Measurements from ENCODE around the gene RANBP10. TPM values are rescaled to one million over a fixed set of nuclear protein-coding genes. Genes with fewer than 3 reads are reported as not detected.

Gene RANBP10
- total and polyA plus RNA-seq, 5 donors from 2014 or later = 7.3 to 29.4 (median 8.7) TPM

GRCh38 chr16:67773099-67773498 is 33.3 kb downstream of the RANBP10 start:
- Histone ChIP-seq H3K9me3 (ENCODE audit: control insufficient read depth in 2 of 2, low read length in 2 of 2) (no peaks in the 10 kb centered on the region), H3K36me3 (ENCODE audit: control insufficient read depth, insufficient read depth, low read length) (peaks cover 17% of the 10 kb centered on the region), H3K4me1 (ENCODE audit: control insufficient read depth, insufficient read depth, low read length, poor library complexity, severe bottlenecking) (no peaks in the 10 kb centered on the region), H3K27me3 (ENCODE audit: control insufficient read depth, insufficient read depth, low read length) (no peaks in the 10 kb centered on the region), H3K27ac (ENCODE audit: insufficient read depth, low read length, poor library complexity, severe bottlenecking) (no peak overlapping the region), H3K4me3 (ENCODE audit: low read depth, low read length) (no peak overlapping the region)
- ATAC-seq (ENCODE audit: low read depth in 2 of 2) (no peak), DNase-seq (no peak)
- no peaks in the 10 kb centered on the region for H3K9me3 Mint-ChIP-seq
- peaks cover 0 to 16% (median 9%) of the 10 kb centered on the region in 4 donors for H3K4me1 Mint-ChIP-seq
- peaks cover 16% of the 10 kb centered on the region for H3K36me3 Mint-ChIP-seq
- no peaks in the 10 kb centered on the region for H3K27me3 Mint-ChIP-seq
- H3K4me3 Mint-ChIP-seq = no peak overlapping the region
- no peak overlapping the region for H3K27ac Mint-ChIP-seq

GRCh38 chr16:67770346-67770991 is 35.9 kb downstream of the RANBP10 start:
- no peaks in the 10 kb centered on the region for H3K9me3 Mint-ChIP-seq
- no peaks in the 10 kb centered on the region for H3K4me1 ChIP-seq (ENCODE audit: control insufficient read depth, insufficient read depth, low read length, poor library complexity, severe bottlenecking)
- peak overlapping the region in 1 of 3 donors; percentile 44 for H3K27ac Mint-ChIP-seq
- ATAC-seq (ENCODE audit: low read depth in 2 of 2) (no peak), DNase-seq (no peak)
- H3K9me3 ChIP-seq (ENCODE audit: control insufficient read depth in 2 of 2, low read length in 2 of 2) = no peaks in the 10 kb centered on the region
- H3K4me3 ChIP-seq (ENCODE audit: low read depth, low read length) = no peak overlapping the region
- H3K27me3 Mint-ChIP-seq = no peaks in the 10 kb centered on the region
- H3K4me1 Mint-ChIP-seq = peaks cover 0 to 10% (median 7%) of the 10 kb centered on the region in 4 donors
- H3K4me3 Mint-ChIP-seq = no peak overlapping the region
- no peak overlapping the region for H3K27ac ChIP-seq (ENCODE audit: insufficient read depth, low read length, poor library complexity, severe bottlenecking)
- H3K36me3 ChIP-seq (ENCODE audit: control insufficient read depth, insufficient read depth, low read length) = peaks cover 26% of the 10 kb centered on the region
- H3K27me3 ChIP-seq (ENCODE audit: control insufficient read depth, insufficient read depth, low read length) = no peaks in the 10 kb centered on the region
- peaks cover 16% of the 10 kb centered on the region for H3K36me3 Mint-ChIP-seq

GRCh38 chr16:67767953-67768352 is 38.4 kb downstream of the RANBP10 start:
- H3K36me3 Mint-ChIP-seq = peaks cover 15% of the 10 kb centered on the region
- H3K9me3 Mint-ChIP-seq = no peaks in the 10 kb centered on the region
- peaks cover 33% of the 10 kb centered on the region for H3K36me3 ChIP-seq (ENCODE audit: control insufficient read depth, insufficient read depth, low read length)

GRCh38 chr16:67766291-67766690 is 40.1 kb downstream of the RANBP10 start:
- no peak overlapping the region for H3K4me3 ChIP-seq (ENCODE audit: low read depth, low read length)
- peaks cover 35% of the 10 kb centered on the region for H3K36me3 ChIP-seq (ENCODE audit: control insufficient read depth, insufficient read depth, low read length)
- peak overlapping the region in 1 of 3 donors; percentile 51 for H3K27ac Mint-ChIP-seq

More at GRCh38 chr16:67767953-67768352, 38.4 kb downstream of the RANBP10 start:
- no peaks in the 10 kb centered on the region for H3K27me3 ChIP-seq (ENCODE audit: control insufficient read depth, insufficient read depth, low read length)
- H3K4me1 ChIP-seq (ENCODE audit: control insufficient read depth, insufficient read depth, low read length, poor library complexity, severe bottlenecking) = no peaks in the 10 kb centered on the region
- no peak for DNase-seq
- no peaks in the 10 kb centered on the region for H3K9me3 ChIP-seq (ENCODE audit: control insufficient read depth in 2 of 2, low read length in 2 of 2)
- no peak for ATAC-seq (ENCODE audit: low read depth in 2 of 2)
- Mint-ChIP-seq H3K27ac (no peak overlapping the region), H3K27me3 (no peaks in the 10 kb centered on the region), H3K4me3 (no peak overlapping the region), H3K4me1 (peaks cover 0 to 9% (median 5%) of the 10 kb centered on the region in 4 donors)
- H3K27ac ChIP-seq (ENCODE audit: insufficient read depth, low read length, poor library complexity, severe bottlenecking) = no peak overlapping the region
- H3K4me3 ChIP-seq (ENCODE audit: low read depth, low read length) = no peak overlapping the region

GRCh38 chr16:67764158-67764667 is 42.1 kb downstream of the RANBP10 start:
- Mint-ChIP-seq H3K4me3 (no peak overlapping the region), H3K36me3 (peaks cover 14% of the 10 kb centered on the region), H3K4me1 (peaks cover 0 to 19% (median 10%) of the 10 kb centered on the region in 4 donors), H3K9me3 (peaks cover 0 to 3% (median 0%) of the 10 kb centered on the region in 7 donors), H3K27me3 (no peaks in the 10 kb centered on the region), H3K27ac (peak overlapping the region in 2 of 3 donors; percentile 31 to 40)
- ATAC-seq (ENCODE audit: low read depth in 2 of 2) (no peak), DNase-seq (no peak)
- peaks cover 28% of the 10 kb centered on the region for H3K36me3 ChIP-seq (ENCODE audit: control insufficient read depth, insufficient read depth, low read length)
- no peaks in the 10 kb centered on the region for H3K9me3 ChIP-seq (ENCODE audit: control insufficient read depth in 2 of 2, low read length in 2 of 2)
- H3K4me1 ChIP-seq (ENCODE audit: control insufficient read depth, insufficient read depth, low read length, poor library complexity, severe bottlenecking) = no peaks in the 10 kb centered on the region
- H3K4me3 ChIP-seq (ENCODE audit: low read depth, low read length) = no peak overlapping the region
- no peaks in the 10 kb centered on the region for H3K27me3 ChIP-seq (ENCODE audit: control insufficient read depth, insufficient read depth, low read length)
- no peak overlapping the region for H3K27ac ChIP-seq (ENCODE audit: insufficient read depth, low read length, poor library complexity, severe bottlenecking)

More at GRCh38 chr16:67766291-67766690, 40.1 kb downstream of the RANBP10 start:
- Mint-ChIP-seq H3K27me3 (no peaks in the 10 kb centered on the region), H3K36me3 (peaks cover 13% of the 10 kb centered on the region), H3K9me3 (no peaks in the 10 kb centered on the region), H3K4me1 (peaks cover 0 to 14% (median 9%) of the 10 kb centered on the region in 4 donors), H3K4me3 (no peak overlapping the region)
- no peak for ATAC-seq (ENCODE audit: low read depth in 2 of 2)
- no peak overlapping the region for H3K27ac ChIP-seq (ENCODE audit: insufficient read depth, low read length, poor library complexity, severe bottlenecking)
- H3K27me3 ChIP-seq (ENCODE audit: control insufficient read depth, insufficient read depth, low read length) = no peaks in the 10 kb centered on the region
- no peak for DNase-seq
- H3K4me1 ChIP-seq (ENCODE audit: control insufficient read depth, insufficient read depth, low read length, poor library complexity, severe bottlenecking) = no peaks in the 10 kb centered on the region
- no peaks in the 10 kb centered on the region for H3K9me3 ChIP-seq (ENCODE audit: control insufficient read depth in 2 of 2, low read length in 2 of 2)

- Histone ChIP-seq H3K36me3 (ENCODE audit: control insufficient read depth, insufficient read depth, low read length) (peaks cover 34% of the 10 kb centered on the region), H3K4me1 (ENCODE audit: control insufficient read depth, insufficient read depth, low read length, poor library complexity, severe bottlenecking) (no peaks in the 10 kb centered on the region), H3K27me3 (ENCODE audit: control insufficient read depth, insufficient read depth, low read length) (no peaks in the 10 kb centered on the region), H3K4me3 (ENCODE audit: low read depth, low read length) (no peak overlapping the region), H3K27ac (ENCODE audit: insufficient read depth, low read length, poor library complexity, severe bottlenecking) (no peak overlapping the region), H3K9me3 (ENCODE audit: control insufficient read depth in 2 of 2, low read length in 2 of 2) (no peaks in the 10 kb centered on the region)
- peaks cover 0 to 3% (median 0%) of the 10 kb centered on the region in 7 donors for H3K9me3 Mint-ChIP-seq
- DNase-seq (no peak), ATAC-seq (ENCODE audit: low read depth in 2 of 2) (no peak)
- H3K4me3 Mint-ChIP-seq = no peak overlapping the region
- H3K36me3 Mint-ChIP-seq = peaks cover 18% of the 10 kb centered on the region
- peak overlapping the region in 2 of 3 donors; percentile 25 to 74 for H3K27ac Mint-ChIP-seq
- H3K4me1 Mint-ChIP-seq = peaks cover 0 to 19% (median 10%) of the 10 kb centered on the region in 4 donors
- H3K27me3 Mint-ChIP-seq = no peaks in the 10 kb centered on the region
Observed at GRCh38 chr16:67763066-67763465, 43.3 kb downstream of the RANBP10 start.

GRCh38 chr16:67762385-67762784 is 44.0 kb downstream of the RANBP10 start:
- H3K27ac ChIP-seq (ENCODE audit: insufficient read depth, low read length, poor library complexity, severe bottlenecking) = no peak overlapping the region
- Mint-ChIP-seq H3K27ac (peak overlapping the region; percentile 15 to 74 (median 25)), H3K36me3 (peaks cover 18% of the 10 kb centered on the region), H3K9me3 (peaks cover 0 to 3% (median 0%) of the 10 kb centered on the region in 7 donors), H3K4me3 (no peak overlapping the region), H3K27me3 (no peaks in the 10 kb centered on the region), H3K4me1 (peaks cover 0 to 19% (median 10%) of the 10 kb centered on the region in 4 donors)
- no peak for ATAC-seq (ENCODE audit: low read depth in 2 of 2)
- no peak for DNase-seq
- peaks cover 37% of the 10 kb centered on the region for H3K36me3 ChIP-seq (ENCODE audit: control insufficient read depth, insufficient read depth, low read length)
- no peaks in the 10 kb centered on the region for H3K9me3 ChIP-seq (ENCODE audit: control insufficient read depth in 2 of 2, low read length in 2 of 2)
- no peak overlapping the region for H3K4me3 ChIP-seq (ENCODE audit: low read depth, low read length)
- no peaks in the 10 kb centered on the region for H3K27me3 ChIP-seq (ENCODE audit: control insufficient read depth, insufficient read depth, low read length)
- no peaks in the 10 kb centered on the region for H3K4me1 ChIP-seq (ENCODE audit: control insufficient read depth, insufficient read depth, low read length, poor library complexity, severe bottlenecking)

- ATAC-seq (ENCODE audit: low read depth in 2 of 2) (no peak), DNase-seq (no peak)
- Mint-ChIP-seq H3K9me3 (peaks cover 0 to 3% (median 0%) of the 10 kb centered on the region in 7 donors), H3K4me3 (no peak overlapping the region), H3K36me3 (peaks cover 18% of the 10 kb centered on the region), H3K27ac (no peak overlapping the region), H3K4me1 (peaks cover 0 to 19% (median 10%) of the 10 kb centered on the region in 4 donors), H3K27me3 (no peaks in the 10 kb centered on the region)
- Histone ChIP-seq H3K4me3 (ENCODE audit: low read depth, low read length) (no peak overlapping the region), H3K27ac (ENCODE audit: insufficient read depth, low read length, poor library complexity, severe bottlenecking) (no peak overlapping the region), H3K9me3 (ENCODE audit: control insufficient read depth in 2 of 2, low read length in 2 of 2) (no peaks in the 10 kb centered on the region), H3K36me3 (ENCODE audit: control insufficient read depth, insufficient read depth, low read length) (peaks cover 37% of the 10 kb centered on the region), H3K4me1 (ENCODE audit: control insufficient read depth, insufficient read depth, low read length, poor library complexity, severe bottlenecking) (no peaks in the 10 kb centered on the region), H3K27me3 (ENCODE audit: control insufficient read depth, insufficient read depth, low read length) (no peaks in the 10 kb centered on the region)
Observed at GRCh38 chr16:67761924-67762323, 44.4 kb downstream of the RANBP10 start.

Data from CD4-positive, CD25-positive, alpha-beta regulatory T cell (primary cell).